Chondrocyte (in vitro differentiated cells): Measurements from ENCODE around the gene MX1. TPM values are rescaled to one million over a fixed set of nuclear protein-coding genes. Genes with fewer than 3 reads are reported as not detected.

Experiments
- DNase-seq: peaks from one replicate; pipeline ENCODE4 v3.0.0; 2021; ENCODE audit warnings: mixed read lengths, low spot score
- H3K27ac Mint-ChIP-seq: one replicate; pipeline ENCODE4 v1.8.0; 2021; ENCODE audit warnings: mild to moderate bottlenecking, moderate library complexity, mixed read lengths; ENCODE audit not compliant: unreplicated experiment
- H3K27me3 Mint-ChIP-seq: 2 replicates; pipeline ENCODE4 v1.8.0; 2021; ENCODE audit warnings: low read depth, mixed read lengths
- H3K36me3 Mint-ChIP-seq: 2 replicates; pipeline ENCODE4 v1.8.0; 2021; ENCODE audit warnings: low read depth, mixed read lengths
- H3K4me1 Mint-ChIP-seq: 2 replicates; pipeline ENCODE4 v1.8.0; 2021; ENCODE audit warnings: low read depth, mild to moderate bottlenecking, mixed read lengths
- H3K4me3 Mint-ChIP-seq: one replicate; pipeline ENCODE4 v1.8.0; 2021; ENCODE audit warnings: mild to moderate bottlenecking, moderate library complexity, mixed read lengths; ENCODE audit not compliant: unreplicated experiment
- H3K9me3 Mint-ChIP-seq: 2 replicates; pipeline ENCODE4 v1.8.0; 2021; ENCODE audit warnings: low read depth, mixed read lengths
- CTCF ChIP-seq: fragments of 200-600 bp; sonication (generic); IDR thresholded peaks from 2 replicates; pipeline ENCODE4 v1.5.0; 2021; ENCODE audit warnings: antibody characterized with exemption, mild to moderate bottlenecking, moderate library complexity
- total RNA-seq: library from RNA; stranded (reverse); gene quantifications from 3 replicates; pipeline ENCODE4 v1.2.1, GENCODE V29; 2021

MX1 gene
- total RNA-seq, 1 donor from 2014 or later: 1.2 TPM

DNA sequence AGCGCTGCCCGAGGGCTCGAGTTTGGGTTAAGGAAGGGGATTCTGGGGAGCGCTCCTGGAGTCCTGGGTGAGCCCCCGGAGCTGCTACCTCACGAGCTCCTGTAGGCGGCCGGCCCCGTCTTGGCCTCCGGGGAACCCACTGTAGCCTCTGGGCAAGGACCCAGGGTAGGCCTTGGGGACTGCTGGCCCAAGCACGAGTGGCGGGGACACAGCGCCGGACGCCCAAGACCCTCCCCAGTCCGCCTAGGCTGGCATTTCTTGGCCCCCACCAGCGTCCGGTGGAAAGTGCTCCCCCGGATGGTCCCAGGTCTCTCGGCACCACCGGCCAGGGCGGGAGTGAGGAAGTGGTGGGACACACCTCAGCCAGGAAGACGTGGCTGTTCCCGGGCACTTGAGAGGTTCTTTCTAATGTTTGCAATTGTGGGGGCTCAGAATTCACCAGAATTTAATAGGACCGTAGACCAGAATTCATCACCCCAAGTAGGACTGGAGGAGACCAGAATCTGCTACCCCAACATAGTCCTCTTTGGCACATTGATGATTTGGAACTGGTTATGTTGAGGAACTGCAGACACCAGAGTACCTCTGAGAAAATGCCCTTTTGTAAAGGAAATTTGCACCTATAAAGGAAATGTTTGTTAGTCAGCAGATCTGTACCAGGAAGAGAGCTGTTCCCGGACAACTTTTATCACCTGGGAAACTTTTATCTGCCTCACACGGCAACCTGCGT is 82.5 kb downstream of the MX1 start:
- no peak overlapping the region for H3K27ac Mint-ChIP-seq
- H3K27me3 Mint-ChIP-seq: peaks cover 50% of the 10 kb centered on the region
- peaks cover 8% of the 10 kb centered on the region for H3K4me1 Mint-ChIP-seq
- no peak overlapping the region for H3K4me3 Mint-ChIP-seq
- no peaks in the 10 kb centered on the region for H3K36me3 Mint-ChIP-seq
- H3K9me3 Mint-ChIP-seq: no peaks in the 10 kb centered on the region
- no peak for TF ChIP-seq CTCF
- no peak for DNase-seq

Other genes starting within 250 kb of the MX1 start
- gene FAM3B, start 109.4 kb upstream of the MX1 start, total RNA-seq: not detected in 3 replicates
- gene MX2, start 64.2 kb upstream of the MX1 start, total RNA-seq: not detected in 3 replicates
- 0.12 TPM in 1 of 3 replicates, not detected in the others for gene TMPRSS2, start 81.9 kb downstream of the MX1 start, total RNA-seq